DMS 273 treated with DMSO at 0.1 percent for 48 hours (cell line): Measurements from ENCODE around the gene FOXI3.
"Not testable (repeated sequence)": the region's sequence is repeated elsewhere in the genome, so short reads cannot be mapped to it uniquely, and the experiment has no call there.

Experiments used
- DNase-seq: peaks from one replicate; lab custom pipeline; 2025; lab: John Stamatoyannopoulos, UW

The FOXI3 gene

GRCh38 chr2:88442061-88442460 is 10.4 kb downstream of the FOXI3 start:
- DNase-seq = no peak

GRCh38 chr2:88437010-88437409 is 15.5 kb downstream of the FOXI3 start:
- DNase-seq = no peak

GRCh38 chr2:88429929-88430328 is 22.6 kb downstream of the FOXI3 start:
- DNase-seq = no peak

GRCh38 chr2:88423733-88424132 is 28.8 kb downstream of the FOXI3 start:
- no peak for DNase-seq

DNA sequence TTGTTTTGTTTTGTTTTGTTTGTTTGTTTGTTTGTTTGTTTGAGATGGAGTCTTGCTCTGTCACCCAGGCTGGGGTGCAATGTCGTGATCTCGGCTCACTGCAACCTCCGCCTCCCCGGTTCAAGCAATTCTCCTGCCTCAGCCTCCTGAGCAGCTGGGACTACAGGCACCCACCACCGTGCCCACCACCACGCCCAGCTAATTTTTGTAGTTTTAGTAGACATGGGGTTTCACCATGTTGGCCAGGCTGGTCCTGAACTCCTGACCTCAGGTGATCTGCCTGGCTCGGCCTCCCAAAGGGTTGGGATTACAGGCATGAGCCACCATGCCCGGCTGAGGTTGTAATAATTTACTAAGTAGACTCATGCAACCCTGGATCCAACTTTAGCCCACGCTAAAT is 33.4 kb downstream of the FOXI3 start:
- not testable (repeated sequence) for DNase-seq

DNA sequence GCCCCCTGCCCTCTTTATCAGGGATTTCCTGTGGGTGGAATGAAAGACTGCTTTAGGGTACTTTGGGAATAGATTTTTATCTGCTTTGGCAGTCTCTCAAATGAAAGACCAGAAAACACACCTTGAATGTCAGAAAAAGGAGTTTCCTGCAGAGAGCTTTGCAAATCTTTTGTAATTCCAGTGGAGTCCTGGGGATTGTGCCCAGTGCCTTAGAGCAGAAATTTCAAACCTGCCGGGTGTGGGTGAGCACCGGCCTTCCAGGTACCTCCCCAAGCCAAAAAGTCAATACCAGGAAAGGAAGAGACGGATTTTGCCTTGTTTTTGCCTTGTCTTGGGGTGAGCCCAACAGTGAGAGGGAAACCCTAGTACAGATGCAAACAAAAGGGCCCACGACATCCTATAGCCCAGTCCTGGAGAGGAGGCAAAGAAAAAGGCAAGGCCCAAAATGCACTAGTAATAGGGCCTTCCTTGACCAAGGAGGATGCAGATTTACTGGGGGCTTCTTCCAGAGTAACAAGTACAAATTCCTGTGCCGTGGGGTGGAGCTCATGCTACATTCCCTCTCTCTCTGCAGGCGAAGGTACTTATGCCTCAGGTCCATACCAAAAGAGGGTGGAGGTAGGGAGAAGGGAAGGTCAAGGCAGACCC is 36.4 kb downstream of the FOXI3 start:
- DNase-seq = no peak

- not testable (repeated sequence) for DNase-seq
Observed at GRCh38 chr2:88408870-88409269, 43.6 kb downstream of the FOXI3 start.

DNA sequence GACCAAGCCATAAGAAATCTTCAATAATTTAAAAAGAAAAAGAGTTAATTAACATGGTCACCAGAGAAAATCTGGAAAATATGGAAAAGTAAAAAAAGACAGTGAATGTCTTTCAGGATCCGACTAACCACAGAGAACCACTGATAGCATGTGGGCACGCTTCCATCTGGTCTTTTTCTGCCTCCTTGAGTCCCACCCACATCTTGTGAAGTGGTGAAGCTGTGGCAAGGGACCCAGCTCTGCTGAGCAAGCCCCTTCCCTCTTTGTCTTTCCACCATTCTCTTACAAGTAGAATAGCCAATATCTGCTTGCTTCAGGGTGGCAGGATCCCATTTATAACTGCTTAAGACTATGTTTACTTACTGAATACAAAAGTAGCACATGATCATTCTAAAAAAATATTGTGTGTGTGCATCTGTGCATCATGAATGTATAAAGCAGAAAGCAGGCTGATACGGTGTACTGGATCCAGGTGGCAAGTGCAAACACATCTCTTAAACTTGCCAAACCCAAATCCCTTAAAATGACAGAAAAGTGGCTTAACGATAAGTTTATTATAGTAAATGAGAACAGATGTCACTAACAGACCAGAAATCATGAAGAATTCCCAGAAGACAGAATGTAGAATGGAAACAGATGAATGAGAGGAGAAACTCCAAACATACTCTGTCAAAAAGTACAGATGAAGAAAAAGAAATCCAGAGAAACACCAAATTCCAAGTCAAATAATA is 52.3 kb downstream of the FOXI3 start:
- DNase-seq = no peak

GRCh38 chr2:88398180-88398579 is 54.3 kb downstream of the FOXI3 start:
- DNase-seq = no peak
